ENCODE data around the gene MIOX. TPM values are rescaled to one million over a fixed set of nuclear protein-coding genes. Genes with fewer than 3 reads are reported as not detected.

Gene MIOX
- total and polyA plus RNA-seq, 9 of the 15 experiments (the other 6 are each of a cell fraction or from before 2014, with no cell fraction given) = 0.08 TPM; not detected in 8

- TF ChIP-seq HES1 (IDR thresholded peaks at IDR 0.05; ENCODE audit: low read depth) = no peak
- TF ChIP-seq UBTF (IDR thresholded peaks at IDR 0.05; ENCODE audit: borderline replicate concordance in 1 of 2, low read depth in 2 of 2, low read length in 2 of 2) = 0 out of 4 replicates have a peak, but pooled peaks of 1 of the 2 experiments have one; percentile 30
- TF ChIP-seq REST (IDR thresholded peaks at IDR 0.05; ENCODE audit: borderline replicate concordance) = peak; percentile 89
- TF ChIP-seq REST (CRISPR knock-in tag; IDR thresholded peaks at IDR 0.05; ENCODE audit: low read depth) = 0 out of 2 replicates have a peak, but pooled peaks have one; percentile 49
- no peak for TF ChIP-seq ZBTB5 (IDR thresholded peaks at IDR 0.05)
- TF ChIP-seq FOXK1 (CRISPR knock-in tag; IDR thresholded peaks at IDR 0.05; ENCODE audit: borderline replicate concordance) = no peak
- TF ChIP-seq HDAC3 (IDR thresholded peaks at IDR 0.05; ENCODE audit: borderline replicate concordance, partially characterized antibody) = no peak
- TF ChIP-seq FOS (IDR thresholded peaks at IDR 0.05; ENCODE audit: extremely low read depth, insufficient read length) = no peak
- TF ChIP-seq ZZZ3 (IDR thresholded peaks at IDR 0.05) = no peak
- TF ChIP-seq HLTF (IDR thresholded peaks at IDR 0.05) = no peak
- TF ChIP-seq ZNF140 (CRISPR knock-in tag; IDR thresholded peaks at IDR 0.05) = no peak
- TF ChIP-seq, protein P1, sequence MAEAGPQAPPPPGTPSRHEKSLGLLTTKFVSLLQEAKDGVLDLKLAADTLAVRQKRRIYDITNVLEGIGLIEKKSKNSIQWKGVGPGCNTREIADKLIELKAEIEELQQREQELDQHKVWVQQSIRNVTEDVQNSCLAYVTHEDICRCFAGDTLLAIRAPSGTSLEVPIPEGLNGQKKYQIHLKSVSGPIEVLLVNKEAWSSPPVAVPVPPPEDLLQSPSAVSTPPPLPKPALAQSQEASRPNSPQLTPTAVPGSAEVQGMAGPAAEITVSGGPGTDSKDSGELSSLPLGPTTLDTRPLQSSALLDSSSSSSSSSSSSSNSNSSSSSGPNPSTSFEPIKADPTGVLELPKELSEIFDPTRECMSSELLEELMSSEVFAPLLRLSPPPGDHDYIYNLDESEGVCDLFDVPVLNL (CRISPR knock-in tag; IDR thresholded peaks at IDR 0.05; ENCODE audit: low read depth) = no peak
- no peak for TF ChIP-seq SP2 (IDR thresholded peaks at IDR 0.05; ENCODE audit: extremely low read depth, low read depth, low read length, poor library complexity, severe bottlenecking)
Observed at GRCh38 chr22:50498322-50498890, 11.7 kb downstream of the MIOX start (continued).
